NCI-H774 (cell line): ENCODE results near the gene KRT36.

ENCODE experiments used
- DNase-seq: peaks from one replicate; lab custom pipeline; 2025; lab: John Stamatoyannopoulos, UW

The KRT36 gene

DNA sequence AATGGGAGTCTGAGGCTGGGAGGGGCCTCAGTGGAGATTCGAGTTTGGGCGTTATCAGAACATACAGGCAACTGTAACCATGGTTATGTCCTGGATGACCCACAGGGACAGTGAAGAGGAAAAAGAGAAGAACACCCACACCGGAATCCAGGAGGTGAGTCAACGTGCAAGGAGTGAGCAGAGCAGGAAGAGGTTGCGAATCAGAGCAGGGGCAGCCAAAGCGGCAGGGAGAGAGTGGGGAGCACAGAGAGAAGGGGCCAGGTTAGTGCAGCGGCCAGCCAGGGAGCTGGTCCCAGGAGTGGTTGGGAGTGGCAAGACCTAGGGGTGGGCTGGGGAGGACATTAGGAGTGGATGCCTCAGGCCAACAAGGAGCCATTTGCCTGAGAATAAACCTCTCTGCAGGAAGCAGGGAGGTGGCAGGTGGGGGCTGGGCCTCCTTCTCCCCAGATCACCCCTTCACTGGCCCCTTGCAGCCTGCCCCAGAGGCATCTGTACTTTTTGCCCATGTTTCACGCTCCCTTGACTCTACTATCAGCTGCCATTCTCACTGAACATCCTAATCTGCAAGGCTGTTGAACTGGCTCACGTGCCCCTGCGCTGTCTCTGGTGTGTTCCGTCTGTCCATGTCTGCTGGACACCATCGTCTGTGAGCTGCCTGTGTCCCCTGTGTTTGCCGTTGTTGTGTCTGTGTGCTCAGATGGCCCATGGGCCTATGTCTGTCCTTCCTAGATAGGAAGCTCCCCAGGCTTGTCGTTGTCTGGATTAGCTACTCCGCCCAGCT, 10.6 kb upstream of the KRT36 start:
- no peak for DNase-seq

- no peak for DNase-seq
Measured at GRCh38 chr17:41499714-41500113, 10.0 kb upstream of the KRT36 start.

DNA sequence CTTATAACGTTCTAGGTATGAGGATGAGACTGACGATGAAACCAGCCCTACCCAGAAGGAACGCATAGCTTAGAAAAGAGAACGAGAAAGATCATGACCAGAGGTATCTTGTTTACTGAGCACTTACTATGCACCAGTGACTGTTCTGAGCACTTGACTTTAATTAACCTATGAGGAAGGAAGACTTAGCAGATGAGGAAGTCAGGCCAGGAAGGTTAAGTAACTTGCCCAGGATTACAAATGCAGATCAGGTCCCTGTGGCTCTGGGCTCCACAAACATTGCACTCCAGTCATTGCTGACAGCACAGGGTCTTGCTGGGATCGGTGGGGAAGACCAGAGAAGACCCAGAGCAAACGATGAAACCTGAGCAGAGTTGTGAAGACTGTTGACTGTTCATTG, 8.6 kb upstream of the KRT36 start:
- DNase-seq, result no peak

DNA sequence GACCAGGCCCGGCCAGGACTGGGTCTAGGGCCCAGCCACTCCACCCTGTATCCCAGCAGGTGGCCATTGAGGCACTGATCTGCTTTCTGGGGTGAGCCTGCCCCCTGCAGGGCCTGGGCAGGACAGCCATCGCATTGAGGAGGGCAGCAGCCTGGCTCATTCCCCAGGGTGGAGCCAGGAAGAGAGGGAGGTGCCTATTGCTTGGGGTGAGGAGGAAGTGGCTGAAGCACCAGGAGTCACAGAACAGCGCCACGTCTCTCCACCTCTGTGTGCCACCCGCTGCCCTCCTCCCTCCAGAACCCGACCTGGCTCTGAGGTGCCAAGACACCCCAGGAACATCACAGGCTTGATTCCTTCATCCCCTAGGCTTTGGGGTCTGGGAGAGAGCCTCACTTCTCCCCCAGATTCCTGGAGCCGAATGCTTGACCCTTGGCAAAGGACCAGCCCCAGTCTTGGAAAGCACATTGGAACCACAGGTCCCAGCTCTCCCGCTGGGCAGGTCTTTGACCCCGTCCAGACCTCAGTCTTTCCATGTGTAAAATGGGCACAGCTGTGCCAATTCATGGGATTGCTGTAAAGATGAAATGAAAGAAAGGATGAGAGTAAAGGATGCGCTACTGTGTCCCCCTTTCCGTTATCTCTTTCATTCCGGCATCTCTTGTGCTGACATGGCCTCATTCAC, 7.2 kb upstream of the KRT36 start:
- peak; percentile 90 for DNase-seq

DNA sequence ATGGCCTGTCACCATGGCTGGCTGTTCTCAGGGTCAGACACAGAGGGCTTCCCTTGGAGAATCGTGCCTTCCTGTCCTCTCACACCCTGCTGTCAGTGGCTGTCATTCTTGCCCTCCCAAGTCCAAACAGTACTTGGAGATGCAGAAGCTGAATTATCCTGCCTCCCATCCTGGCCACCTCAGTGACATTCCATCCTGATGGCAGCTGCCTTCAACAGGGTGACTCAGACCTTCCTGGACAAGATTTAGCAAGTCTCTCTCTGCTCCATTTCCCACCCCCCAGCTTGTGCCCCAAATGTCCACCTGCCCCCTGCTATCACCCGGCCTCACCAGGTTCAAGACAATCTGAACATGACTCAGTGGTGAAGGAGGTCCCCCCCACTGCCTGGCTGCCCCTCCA, 4.8 kb upstream of the KRT36 start:
- DNase-seq, result no peak

- peak; percentile 62 for DNase-seq
Measured at GRCh38 chr17:41492771-41493170, 3.1 kb upstream of the KRT36 start.

DNA sequence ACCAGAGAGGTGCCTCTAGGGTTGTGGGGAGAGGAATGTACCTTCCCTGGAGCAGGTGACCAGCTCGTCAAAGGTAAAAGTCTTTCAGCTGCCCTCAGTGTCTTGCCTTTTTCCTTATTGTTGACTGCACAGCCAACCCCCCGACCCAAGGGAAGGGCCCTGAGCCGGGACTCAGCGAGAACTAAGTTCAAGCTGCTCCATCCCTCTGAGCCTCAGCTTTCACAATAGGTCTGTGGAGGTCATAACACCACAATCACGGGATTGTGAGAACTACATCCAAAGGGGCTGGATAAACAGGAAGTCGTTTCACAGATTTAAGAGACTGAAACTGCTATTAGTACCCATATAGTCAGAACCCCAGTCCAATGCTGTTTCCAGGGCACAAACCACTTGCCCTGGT, 2.6 kb upstream of the KRT36 start:
- DNase-seq, result no peak

DNA sequence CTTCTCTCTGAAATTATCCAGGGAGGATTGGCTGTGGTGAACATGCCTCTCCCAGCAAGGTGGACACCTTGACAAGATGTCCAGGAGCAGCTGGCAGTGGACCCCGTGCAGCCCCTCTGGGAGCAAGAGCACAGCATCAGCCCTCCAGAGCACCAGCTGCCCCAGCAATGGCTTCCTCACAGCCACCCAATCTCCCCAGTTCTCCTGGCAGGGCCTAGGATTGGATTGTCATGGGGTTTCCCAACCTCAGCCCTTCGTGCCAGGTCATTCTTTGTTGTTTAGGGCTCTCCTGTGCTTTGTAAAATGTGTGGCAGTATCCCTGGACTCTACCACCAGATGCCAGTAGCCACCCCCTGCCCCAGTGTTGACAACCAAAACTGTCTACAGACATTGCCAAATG, 1.8 kb upstream of the KRT36 start:
- no peak for DNase-seq

DNA sequence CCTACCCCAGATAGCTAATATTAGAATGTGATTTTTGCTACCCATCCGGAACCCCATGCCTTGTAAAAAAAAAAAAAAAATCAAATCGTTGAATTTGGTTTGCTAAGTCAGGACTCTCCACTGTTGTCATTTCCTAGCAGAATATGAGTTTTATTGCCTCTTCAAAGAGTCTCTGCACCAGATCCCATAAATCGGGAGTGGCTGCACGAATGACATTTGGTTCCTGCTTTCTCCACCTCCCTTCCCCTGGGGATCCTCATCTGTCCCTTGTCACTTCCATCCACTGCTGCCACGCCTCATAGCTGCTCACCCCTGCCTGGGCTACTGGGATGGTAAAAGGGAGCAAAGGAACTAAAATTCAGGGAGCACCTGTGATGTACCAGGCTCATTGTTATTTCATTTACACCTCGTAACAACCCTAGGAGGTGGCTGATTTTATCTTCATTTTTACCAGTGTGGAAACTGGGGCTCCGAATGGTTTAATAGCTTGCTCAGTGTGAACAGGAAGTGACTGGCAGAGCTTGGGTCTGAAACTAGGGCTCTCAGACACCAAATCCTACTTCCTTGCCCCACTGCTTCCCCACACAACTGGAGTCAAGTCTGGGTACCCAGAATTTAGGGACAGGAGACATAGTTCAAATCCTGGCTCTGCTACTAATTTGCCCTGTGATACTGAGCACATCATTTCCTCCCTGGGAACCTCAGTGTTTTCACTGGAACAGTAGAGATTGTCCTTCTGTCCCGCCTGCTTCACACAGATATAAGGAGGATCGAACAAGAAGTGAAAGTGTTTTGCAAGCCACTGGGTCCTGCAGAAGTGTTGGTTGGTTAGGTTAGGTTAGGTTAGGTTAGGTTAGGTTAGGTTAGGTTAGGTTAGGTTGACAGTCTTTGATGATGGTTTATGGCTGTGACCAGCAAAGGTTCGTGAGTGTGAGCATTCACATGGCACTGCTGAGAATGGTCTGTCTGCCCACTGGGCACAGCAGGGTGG, 585 bp upstream of the KRT36 start:
- no peak for DNase-seq

DNA sequence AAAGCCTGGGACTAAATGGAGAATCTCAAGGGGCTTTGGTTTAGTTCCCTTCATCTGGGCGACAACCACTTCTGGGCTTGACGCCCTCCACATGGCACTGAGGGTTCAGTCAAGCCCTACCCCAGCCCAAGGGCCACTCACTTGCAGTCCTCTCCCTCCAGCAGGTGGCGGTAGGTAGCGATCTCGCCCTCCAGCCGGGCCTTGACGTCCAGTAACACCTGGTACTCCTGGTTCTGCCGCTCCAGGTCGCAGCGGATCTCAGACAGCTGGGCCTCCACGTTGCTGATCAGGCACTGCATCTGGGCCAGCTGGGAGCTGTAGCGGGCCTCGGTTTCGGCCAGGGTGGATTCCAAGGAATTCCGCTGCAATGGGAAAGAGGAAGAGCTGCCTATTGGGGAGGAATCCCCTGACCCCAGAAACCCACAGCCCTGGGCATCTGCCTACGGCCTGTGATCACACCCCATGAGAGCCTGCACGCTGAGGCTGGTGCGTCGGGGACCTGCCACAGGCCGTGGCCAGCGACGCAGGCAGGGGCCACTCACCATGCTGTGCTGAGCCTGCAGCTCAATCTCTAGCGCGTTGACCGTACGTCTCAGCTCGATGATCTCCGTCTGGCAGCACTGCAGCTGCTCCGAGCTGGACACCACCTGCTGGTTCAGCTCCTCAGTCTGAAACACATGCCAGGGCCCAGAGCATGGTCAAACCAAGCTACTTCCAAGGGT, 2.7 kb downstream of the KRT36 start:
- no peak for DNase-seq

DNA sequence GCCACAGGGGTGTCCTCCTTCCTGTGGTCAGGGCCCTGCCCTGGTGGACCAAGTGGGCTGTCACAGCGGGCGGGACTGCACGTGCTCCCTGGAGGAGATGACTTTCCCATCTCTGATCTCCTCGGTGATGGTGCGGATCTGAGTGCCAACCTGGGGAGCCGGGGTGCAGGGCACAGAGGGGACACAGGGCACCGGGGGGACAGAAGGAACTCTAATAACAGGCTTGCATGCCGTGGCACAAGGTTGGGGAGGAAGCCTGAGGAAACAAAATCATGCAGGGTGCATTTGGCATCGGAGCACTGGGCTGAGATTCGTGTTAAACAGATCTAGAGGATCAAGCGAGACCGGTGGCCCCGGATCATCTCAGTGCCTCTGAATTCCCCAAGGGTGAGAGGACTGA, 3.4 kb downstream of the KRT36 start:
- no peak for DNase-seq

DNA sequence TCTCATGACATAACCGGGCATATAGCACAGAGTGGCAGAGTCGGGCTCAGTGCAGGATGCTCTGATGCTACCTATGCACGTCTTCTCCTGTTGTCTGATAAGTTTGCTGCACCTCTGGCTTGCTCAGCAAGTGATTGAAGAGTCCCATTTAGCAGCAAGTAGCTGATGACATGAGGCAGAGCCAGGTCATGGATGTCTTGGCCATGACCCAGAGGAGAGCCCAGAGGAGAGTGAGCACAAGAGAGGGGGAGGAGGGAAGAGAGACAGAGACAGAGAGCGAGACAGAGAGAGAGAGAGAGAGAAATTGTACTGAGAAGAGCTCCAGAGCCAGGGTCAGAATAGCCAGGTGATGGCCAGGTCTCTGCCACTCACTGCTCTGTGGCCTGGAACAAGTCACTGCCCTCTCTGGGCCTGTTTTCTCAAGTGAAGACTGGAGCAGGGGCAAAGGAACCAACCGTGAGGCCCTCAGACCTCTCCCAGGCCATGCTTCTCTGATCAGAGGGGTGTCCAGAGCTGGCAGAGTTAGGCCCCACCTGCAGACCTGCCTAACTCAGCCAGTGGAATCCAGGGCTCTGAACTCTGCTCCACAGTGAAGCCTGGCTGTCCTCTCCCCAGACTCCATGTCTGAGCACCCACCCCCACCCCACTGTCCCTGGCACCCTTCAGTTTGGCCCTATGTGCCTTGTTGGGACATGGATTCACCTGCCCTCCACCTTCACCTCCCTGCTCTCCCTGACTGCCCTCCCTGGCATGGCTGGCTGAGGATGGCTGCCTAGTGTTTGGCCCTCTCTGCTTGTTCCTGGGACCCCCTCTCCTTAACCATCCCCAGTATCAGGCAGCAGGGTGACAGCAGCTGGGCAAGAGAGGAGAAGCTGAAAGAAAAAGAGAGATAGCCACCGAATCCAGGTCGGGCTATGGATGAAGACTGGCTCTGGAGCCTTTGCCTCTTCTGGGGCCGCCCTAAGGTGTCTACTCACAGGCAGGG, 4.5 kb downstream of the KRT36 start:
- no peak for DNase-seq

DNA sequence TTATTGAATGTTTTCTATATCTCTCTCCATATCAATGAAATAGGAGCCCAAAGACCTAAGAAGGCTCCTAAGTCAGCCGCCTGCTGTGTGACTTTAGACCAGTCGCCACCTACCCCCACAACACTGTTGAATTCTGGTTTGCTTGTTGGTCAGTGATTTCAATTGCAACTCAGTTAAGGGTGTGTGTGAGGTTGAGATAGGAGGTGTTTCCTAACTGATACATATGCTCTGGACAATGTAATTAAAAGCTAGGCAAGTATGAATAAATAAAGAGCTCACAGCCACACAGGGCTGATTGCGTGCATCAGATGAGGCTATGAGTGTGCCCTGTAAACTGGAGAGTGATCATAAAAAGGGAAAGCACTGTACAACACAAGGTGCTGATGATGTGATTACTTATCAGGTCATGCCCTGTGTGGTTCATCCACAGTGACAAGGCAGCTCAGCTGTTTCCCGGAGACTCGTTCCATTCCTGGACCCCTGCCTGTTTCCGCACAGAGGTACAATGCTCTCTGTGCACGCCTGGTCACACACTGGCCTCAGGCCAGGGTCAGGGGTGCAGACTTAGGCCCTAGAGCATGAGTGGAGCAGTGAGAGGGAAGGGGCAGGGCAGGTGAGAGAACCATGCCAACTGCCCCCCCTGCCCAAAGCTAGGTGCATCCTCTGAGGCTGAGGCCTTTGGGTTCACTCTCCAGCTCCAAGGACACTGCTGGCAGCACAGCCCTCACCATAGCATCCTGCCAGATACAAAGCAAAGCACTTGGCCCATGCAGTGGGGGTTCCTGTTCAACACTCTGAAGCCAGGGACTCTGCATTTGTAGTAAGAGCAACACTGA, 5.5 kb downstream of the KRT36 start:
- no peak for DNase-seq

DNA sequence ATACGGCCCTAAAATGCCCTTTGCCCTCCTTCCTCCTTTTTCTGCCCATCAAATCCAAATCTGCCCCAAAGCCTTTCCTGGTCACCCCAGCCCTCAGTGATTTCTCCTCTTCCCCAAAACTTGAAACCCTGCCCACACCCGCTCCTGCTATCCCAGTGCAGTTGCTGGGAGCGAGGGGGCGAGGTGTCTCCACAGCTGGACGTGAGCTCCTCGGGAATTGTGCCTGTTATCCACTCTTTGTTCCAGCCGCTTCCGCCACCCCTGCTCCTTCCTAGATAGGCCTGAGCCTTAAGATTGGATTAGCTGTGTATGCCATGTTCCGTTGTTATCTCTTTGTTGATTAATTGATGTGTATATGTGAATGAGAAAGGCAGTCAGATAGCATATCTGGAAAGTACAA, 6.2 kb downstream of the KRT36 start:
- DNase-seq, result no peak

- DNase-seq, result no peak
Measured at GRCh38 chr17:41481036-41481435, 8.7 kb downstream of the KRT36 start, which contains the start of gene KRT35. Gene KRT35 (minus strand): TSS chr17:41481151. CDS start chr17:41481097, 54 bp downstream.

DNA sequence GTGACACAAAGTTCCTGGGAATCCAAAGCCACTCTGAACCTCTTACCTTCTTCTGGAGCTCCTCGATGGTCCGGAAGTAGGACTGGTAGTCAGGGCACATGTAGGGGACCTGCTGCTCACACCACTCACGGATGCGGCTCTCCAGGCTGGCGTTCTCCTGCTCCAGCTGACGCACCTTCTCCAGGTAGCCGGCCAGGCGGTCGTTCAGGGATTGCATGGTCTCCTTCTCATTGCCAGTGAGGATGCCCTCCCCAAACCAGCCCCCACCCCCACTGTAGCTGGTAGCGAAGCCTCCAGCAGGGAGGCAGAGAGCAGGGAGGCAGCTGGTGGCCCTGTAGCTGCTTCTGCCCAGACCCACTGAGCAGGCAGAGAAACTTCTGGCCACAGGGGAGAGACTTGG, 9.1 kb downstream of the KRT36 start:
- no peak for DNase-seq

DNA sequence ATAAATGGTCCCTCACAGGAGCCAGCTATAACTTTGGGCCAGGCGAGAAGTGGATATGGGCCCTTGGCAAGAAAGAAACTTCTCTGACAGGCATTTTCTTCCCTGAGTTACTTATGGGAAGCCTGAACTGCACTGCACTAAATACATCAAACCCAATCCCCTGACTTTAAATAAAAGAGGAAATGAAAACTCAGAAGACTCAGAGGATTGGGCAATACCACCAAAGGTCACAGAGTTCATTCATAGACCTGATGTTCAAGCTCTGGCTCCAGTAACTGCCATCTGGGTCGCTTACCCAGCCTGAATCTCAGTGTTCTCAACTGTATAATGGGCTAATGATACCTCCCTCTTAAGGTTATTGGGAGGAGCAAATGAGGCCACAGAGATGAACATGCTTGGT, 9.6 kb downstream of the KRT36 start:
- no peak for DNase-seq

GRCh38 chr17:41478237-41478636, 11.5 kb downstream of the KRT36 start:
- no peak for DNase-seq
